Measurements from ENCODE around the gene MOSMO.
"Not testable (repeated sequence)": the region's sequence is repeated elsewhere in the genome, so short reads cannot be mapped to it uniquely, and the experiment has no call there.

The MOSMO gene

GRCh38 chr16:22002047-22002446 lies 5.9 kb upstream of the MOSMO start:
- not testable (repeated sequence) for DNase-seq (ENCODE audit: low read depth in 4 of 4, low spot score in 1 of 4)

GRCh38 chr16:22003195-22003594 lies 4.7 kb upstream of the MOSMO start:
- no peak for DNase-seq (ENCODE audit: low read depth in 4 of 4, low spot score in 1 of 4)

- no peak for DNase-seq (ENCODE audit: low read depth in 4 of 4, low spot score in 1 of 4)
These were observed 3.6 kb upstream of the MOSMO start for GRCh38 chr16:22004341-22004740.

GRCh38 chr16:22005746-22006145 lies 2.2 kb upstream of the MOSMO start:
- no peak for DNase-seq (ENCODE audit: low read depth in 4 of 4, low spot score in 1 of 4)

- no peak for DNase-seq (ENCODE audit: low read depth in 4 of 4, low spot score in 1 of 4)
These were observed 1.3 kb upstream of the MOSMO start for GRCh38 chr16:22006636-22007035.

GRCh38 chr16:22007159-22007508 lies 777 bp upstream of the MOSMO start:
- no peak for DNase-seq (ENCODE audit: low read depth in 4 of 4, low spot score in 1 of 4)

GRCh38 chr16:22008215-22009059 lies 526 bp downstream of the MOSMO start:
- DNase-seq (ENCODE audit: low read depth in 4 of 4, low spot score in 1 of 4), result no peak

GRCh38 chr16:22010902-22011301 lies 3.0 kb downstream of the MOSMO start:
- no peak for DNase-seq (ENCODE audit: low read depth in 4 of 4, low spot score in 1 of 4)

- DNase-seq (ENCODE audit: low read depth in 4 of 4, low spot score in 1 of 4), result no peak
These were observed 4.3 kb downstream of the MOSMO start for GRCh38 chr16:22012241-22012640.

GRCh38 chr16:22013486-22013885 lies 5.6 kb downstream of the MOSMO start:
- DNase-seq (ENCODE audit: low read depth in 4 of 4, low spot score in 1 of 4), result no peak

- no peak for DNase-seq (ENCODE audit: low read depth in 4 of 4, low spot score in 1 of 4)
These were observed 6.5 kb downstream of the MOSMO start for GRCh38 chr16:22014271-22014873.

- no peak for DNase-seq (ENCODE audit: low read depth in 4 of 4, low spot score in 1 of 4)
These were observed 9.0 kb downstream of the MOSMO start for GRCh38 chr16:22016927-22017326.

GRCh38 chr16:22018559-22018958 lies 10.6 kb downstream of the MOSMO start:
- no peak for DNase-seq (ENCODE audit: low read depth in 4 of 4, low spot score in 1 of 4)

- no peak for DNase-seq (ENCODE audit: low read depth in 4 of 4, low spot score in 1 of 4)
These were observed 14.2 kb downstream of the MOSMO start for GRCh38 chr16:22022151-22022550.

GRCh38 chr16:22023505-22023904 lies 15.6 kb downstream of the MOSMO start:
- no peak for DNase-seq (ENCODE audit: low read depth in 4 of 4, low spot score in 1 of 4)

- not testable (repeated sequence) for DNase-seq (ENCODE audit: low read depth in 4 of 4, low spot score in 1 of 4)
These were observed 16.9 kb downstream of the MOSMO start for GRCh38 chr16:22024785-22025184.

- no peak for DNase-seq (ENCODE audit: low read depth in 4 of 4, low spot score in 1 of 4)
These were observed 19.7 kb downstream of the MOSMO start for GRCh38 chr16:22027633-22028032.

GRCh38 chr16:22029632-22030031 lies 21.7 kb downstream of the MOSMO start:
- DNase-seq (ENCODE audit: low read depth in 4 of 4, low spot score in 1 of 4), result no peak

GRCh38 chr16:22030087-22030812 lies 22.3 kb downstream of the MOSMO start:
- no peak for DNase-seq (ENCODE audit: low read depth in 4 of 4, low spot score in 1 of 4)

GRCh38 chr16:22031483-22032083 lies 23.7 kb downstream of the MOSMO start:
- no peak for DNase-seq (ENCODE audit: low read depth in 4 of 4, low spot score in 1 of 4)

GRCh38 chr16:22034503-22034902 lies 26.6 kb downstream of the MOSMO start:
- no peak for DNase-seq (ENCODE audit: low read depth in 4 of 4, low spot score in 1 of 4)

- DNase-seq (ENCODE audit: low read depth in 4 of 4, low spot score in 1 of 4), result no peak
These were observed 27.2 kb downstream of the MOSMO start for GRCh38 chr16:22035153-22035552.

All from stimulated activated CD4-positive, alpha-beta T cell treated with anti-CD3 and anti-CD28 coated beads, Interleukin-1b, Interleukin-23, amount 100 ng/mL, for 24 hours (primary cell).